ENCODE data around the gene UGGT2. TPM values are rescaled to one million over a fixed set of nuclear protein-coding genes. Genes with fewer than 3 reads are reported as not detected.

The UGGT2 gene
- total RNA-seq, 2 donors from 2014 or later: 21.1 to 26.1 TPM

- WGBS: 32% methylated on average over 2 of the region's 2 CpGs
Observed at GRCh38 chr13:95788100-95788463, 265.1 kb downstream of the UGGT2 start.

GRCh38 chr13:95787356-95788099 is 265.7 kb downstream of the UGGT2 start:
- Histone ChIP-seq H3K27ac (no peak overlapping the region), H3K27me3 (replicated peaks; ENCODE audit: insufficient read depth) (no peaks in the 10 kb centered on the region), H3K9me3 (no peaks in the 10 kb centered on the region), H3K4me3 (no peak overlapping the region), H3K4me1 (replicated peaks) (no peaks in the 10 kb centered on the region), H3K36me3 (no peaks in the 10 kb centered on the region)
- no peak for DNase-seq (ENCODE audit: low spot score)
- intact Hi-C loops (cut with DNase I): no loop called here
- no peak for TF ChIP-seq POLR2AphosphoS5 (IDR thresholded peaks at IDR 0.05)
- no peak for TF ChIP-seq CTCF (IDR thresholded peaks at IDR 0.05)
- TF ChIP-seq POLR2A (IDR thresholded peaks at IDR 0.05): no peak
- WGBS: 27% methylated on average over 1 of the region's 1 CpG

More at GRCh38 chr13:95788100-95788463, 265.1 kb downstream of the UGGT2 start:
- intact Hi-C loops (cut with DNase I): no loop called here
- Histone ChIP-seq H3K4me3 (no peak overlapping the region), H3K27ac (no peak overlapping the region), H3K36me3 (no peaks in the 10 kb centered on the region), H3K27me3 (replicated peaks; ENCODE audit: insufficient read depth) (no peaks in the 10 kb centered on the region), H3K4me1 (replicated peaks) (no peaks in the 10 kb centered on the region), H3K9me3 (no peaks in the 10 kb centered on the region)
- no peak for TF ChIP-seq POLR2AphosphoS5 (IDR thresholded peaks at IDR 0.05)
- TF ChIP-seq POLR2A (IDR thresholded peaks at IDR 0.05): no peak
- no peak for TF ChIP-seq CTCF (IDR thresholded peaks at IDR 0.05)
- DNase-seq (ENCODE audit: low spot score): no peak

- no peaks in the 10 kb centered on the region for H3K4me1 ChIP-seq (replicated peaks)
- no peak overlapping the region for H3K27ac ChIP-seq
- no peak overlapping the region for H3K4me3 ChIP-seq
- no peaks in the 10 kb centered on the region for H3K36me3 ChIP-seq
- H3K9me3 ChIP-seq: no peaks in the 10 kb centered on the region
- 85% methylated on average over 3 of the region's 3 CpGs for WGBS
- no peaks in the 10 kb centered on the region for H3K27me3 ChIP-seq (replicated peaks; ENCODE audit: insufficient read depth)
- DNase-seq (ENCODE audit: low spot score): no peak
- intact Hi-C loops (cut with DNase I): no loop called here
- TF ChIP-seq POLR2A (IDR thresholded peaks at IDR 0.05) (no peak), CTCF (IDR thresholded peaks at IDR 0.05) (no peak), POLR2AphosphoS5 (IDR thresholded peaks at IDR 0.05) (no peak)
Observed at GRCh38 chr13:95784900-95785290, 268.3 kb downstream of the UGGT2 start.

- DNase-seq (ENCODE audit: low spot score): no peak
- H3K4me1 ChIP-seq (replicated peaks): no peaks in the 10 kb centered on the region
- intact Hi-C loops (cut with DNase I): no loop called here
- H3K4me3 ChIP-seq: no peak overlapping the region
- no peaks in the 10 kb centered on the region for H3K9me3 ChIP-seq
- no peak overlapping the region for H3K27ac ChIP-seq
- TF ChIP-seq CTCF (IDR thresholded peaks at IDR 0.05) (no peak), POLR2AphosphoS5 (IDR thresholded peaks at IDR 0.05) (no peak), POLR2A (IDR thresholded peaks at IDR 0.05) (no peak)
- H3K36me3 ChIP-seq: no peaks in the 10 kb centered on the region
- no peaks in the 10 kb centered on the region for H3K27me3 ChIP-seq (replicated peaks; ENCODE audit: insufficient read depth)
- WGBS: 73% methylated on average over 6 of the region's 6 CpGs
Observed at GRCh38 chr13:95784161-95784899, 268.9 kb downstream of the UGGT2 start.

All from prostate gland (tissue), 2 donors.